Islet precursor cell (in vitro differentiated cells): ENCODE data around the gene CLSTN2.

Experiments
- DNase-seq: peaks from one replicate; pipeline ENCODE4 v3.0.0-alpha.2; 2018

CLSTN2 gene

DNA sequence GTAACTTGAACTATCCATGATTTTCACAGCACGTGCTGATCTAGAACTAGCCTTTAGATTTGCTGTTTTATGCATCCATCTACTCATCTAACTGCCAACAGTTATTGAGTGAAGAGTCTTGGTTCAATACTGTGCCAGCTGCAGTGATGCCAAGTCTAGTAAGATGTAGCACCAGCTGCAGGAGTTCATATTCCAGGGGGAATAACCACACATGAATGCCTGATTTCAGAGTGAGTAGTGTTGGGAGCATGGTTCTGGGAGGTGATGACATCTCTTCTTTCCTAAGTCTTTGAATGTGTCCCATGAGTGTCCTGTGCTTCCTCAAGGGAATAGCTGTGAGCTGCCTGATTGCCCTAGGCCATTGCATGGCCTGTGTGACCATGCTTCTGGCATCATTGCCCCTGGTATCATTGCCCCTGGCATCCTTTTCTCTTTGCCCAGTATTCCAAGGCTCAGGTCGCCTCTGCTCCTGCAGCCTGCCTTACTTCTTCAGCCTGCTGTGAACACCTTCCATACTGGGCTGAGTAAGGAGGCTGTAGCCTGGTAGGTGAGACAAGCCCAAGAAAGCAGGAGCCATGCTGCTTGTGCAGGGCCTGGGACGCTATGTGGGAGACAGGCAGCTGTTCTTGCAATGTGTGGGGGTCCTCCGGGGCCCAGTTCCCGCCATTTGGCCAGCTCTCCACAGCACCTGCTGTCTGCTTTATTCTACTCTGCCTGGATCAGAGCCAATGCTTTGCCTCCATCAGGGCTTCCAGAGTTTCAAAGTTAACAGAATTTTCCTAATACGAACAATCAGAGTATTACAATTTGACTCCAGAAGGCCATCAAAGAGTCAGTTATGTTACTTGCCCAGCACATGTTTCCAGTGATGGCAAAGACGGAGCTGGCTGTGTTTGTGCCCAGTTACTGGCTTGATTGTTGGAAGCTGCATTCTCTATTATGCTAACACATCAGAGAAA is 73.2 kb downstream of the CLSTN2 start:
- DNase-seq, result peak; percentile 30

DNA sequence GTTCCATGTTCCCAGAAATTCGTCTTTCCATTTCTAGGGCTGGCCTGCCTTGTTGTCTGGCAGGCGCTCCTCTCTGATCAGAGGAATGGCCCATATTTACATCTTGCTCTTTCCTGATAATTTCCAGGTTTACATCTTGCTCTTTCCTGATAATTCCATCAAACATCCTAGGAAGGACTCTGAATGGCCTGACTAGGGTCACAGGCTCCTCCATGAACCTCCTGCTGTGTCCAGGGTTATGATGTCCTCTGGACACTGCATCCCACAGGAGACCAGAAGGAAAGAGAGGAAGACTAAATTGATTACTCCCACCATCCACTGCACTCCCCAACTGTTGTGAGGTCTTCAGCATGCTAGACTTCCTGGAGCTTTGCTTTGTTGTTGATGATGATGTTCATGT is 75.4 kb downstream of the CLSTN2 start:
- no peak for DNase-seq

DNA sequence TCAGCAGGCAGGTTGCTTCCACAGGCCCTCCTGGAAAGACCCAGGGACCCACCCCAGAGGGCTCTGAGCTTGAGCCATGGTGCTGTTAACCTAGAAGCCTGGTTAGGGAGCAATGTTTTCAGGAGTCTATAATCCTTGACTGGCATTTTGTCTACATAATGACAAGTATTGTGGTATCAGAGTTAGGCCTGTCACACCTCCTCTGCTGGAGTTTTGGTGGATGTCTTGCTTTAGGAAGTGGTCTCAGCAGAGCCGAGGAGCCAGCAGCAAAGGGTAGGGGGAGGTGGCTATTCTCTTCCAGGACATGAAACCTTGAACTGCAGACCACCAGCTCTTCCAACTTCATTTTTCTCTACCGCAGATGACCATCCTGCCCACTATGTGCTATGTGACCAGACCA is 76.1 kb downstream of the CLSTN2 start:
- DNase-seq, result peak; percentile 16

DNA sequence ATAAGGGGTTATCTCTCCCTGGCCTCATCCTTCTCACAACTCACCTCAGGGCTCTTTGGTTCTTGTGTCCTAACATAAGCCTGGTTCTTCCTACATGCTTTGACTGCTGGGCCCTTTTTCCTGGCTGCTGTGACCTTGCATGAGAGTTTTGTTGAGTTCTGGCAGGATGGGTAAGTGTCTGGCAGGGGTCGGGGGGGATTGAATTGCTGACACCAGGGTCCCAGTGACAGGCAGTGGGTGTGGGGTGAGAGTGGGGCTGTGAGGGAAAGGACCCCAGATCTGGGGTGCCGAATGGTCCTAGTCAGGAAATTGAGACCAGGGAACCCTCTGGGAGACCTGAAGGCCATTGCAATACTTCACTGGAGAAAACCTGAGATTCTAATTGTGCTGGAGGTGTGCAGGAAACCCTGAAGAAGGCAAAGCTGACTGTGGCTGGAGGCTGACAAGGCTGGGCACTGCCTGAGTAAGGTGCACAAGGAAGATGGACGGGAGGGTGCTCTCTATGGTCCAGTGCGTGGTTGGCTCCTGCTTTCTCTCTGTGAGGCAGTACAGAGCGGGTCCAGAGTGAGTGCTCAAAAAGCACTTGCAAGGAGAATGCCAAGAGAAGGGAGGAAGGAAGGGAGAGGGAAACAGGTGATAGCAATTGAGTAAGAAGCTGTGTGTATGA is 76.8 kb downstream of the CLSTN2 start:
- no peak for DNase-seq

DNA sequence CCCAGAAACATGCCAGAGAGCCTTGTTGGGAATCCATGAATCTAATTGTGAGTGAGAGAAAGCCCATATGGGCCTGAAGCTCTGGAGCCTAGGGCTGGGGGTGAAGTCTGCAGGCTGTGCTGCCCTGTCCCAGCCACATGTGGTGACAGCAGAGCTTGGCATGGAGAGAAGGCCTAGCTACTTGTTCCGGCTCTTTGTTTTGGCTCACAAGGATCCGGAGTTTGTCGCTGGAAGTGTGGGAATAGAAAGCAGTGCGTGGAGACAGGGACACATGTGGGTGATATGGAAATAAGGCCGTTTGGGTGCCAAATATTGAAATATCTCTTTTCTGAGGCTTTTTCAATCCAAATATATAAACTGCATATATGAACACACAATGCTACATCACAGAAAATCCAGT is 78.2 kb downstream of the CLSTN2 start:
- no peak for DNase-seq

DNA sequence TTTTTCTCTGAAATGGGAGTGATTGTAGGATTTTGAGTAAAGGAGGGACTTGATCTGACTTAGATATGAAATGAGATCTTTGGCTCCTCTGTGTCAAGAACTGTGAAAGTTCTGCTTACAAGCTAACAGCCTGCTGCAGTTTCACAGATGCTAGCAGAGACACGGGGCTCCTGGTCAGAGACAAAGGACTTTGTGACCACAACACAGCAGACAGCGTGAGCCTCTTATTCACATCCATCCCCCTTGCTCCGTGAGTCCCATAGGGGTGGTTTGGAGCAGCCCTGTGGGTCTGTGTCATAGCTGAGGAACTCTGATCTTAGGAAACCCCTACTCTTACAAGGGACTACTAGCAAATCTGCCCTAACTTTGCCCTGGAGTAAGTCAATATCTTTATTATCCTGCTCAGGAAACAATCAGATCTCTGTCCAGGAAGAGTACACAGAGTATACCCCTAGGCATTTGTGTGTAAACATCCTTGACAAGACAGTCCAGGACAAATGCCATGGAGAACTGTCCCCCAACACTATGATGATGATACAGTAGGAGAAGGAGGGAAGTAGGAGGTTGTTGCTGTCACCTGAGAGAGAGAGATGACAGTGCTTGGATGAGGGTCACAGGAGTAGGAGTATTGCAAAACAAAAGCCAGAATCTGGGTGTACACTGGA is 80.0 kb downstream of the CLSTN2 start:
- no peak for DNase-seq

DNA sequence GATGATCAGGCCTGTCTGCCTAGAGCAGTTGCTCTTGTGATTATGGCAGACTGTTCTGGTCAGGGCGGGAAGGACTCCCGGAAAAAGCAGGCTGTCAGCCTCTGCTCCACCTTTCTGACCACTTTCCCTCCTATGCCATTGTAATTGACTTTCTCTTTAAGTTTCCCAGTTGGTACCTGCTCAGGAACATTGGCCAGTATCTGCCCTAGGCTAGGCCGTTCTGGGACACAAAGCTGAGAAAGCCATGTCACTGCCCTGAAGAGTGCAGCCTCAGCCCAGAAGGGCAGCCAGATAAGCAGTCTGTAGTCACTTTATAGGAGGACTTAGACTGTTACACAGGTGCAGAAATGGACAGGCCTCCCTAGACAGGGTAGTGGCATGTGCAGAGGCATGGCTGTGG is 80.8 kb downstream of the CLSTN2 start:
- DNase-seq, result no peak

DNA sequence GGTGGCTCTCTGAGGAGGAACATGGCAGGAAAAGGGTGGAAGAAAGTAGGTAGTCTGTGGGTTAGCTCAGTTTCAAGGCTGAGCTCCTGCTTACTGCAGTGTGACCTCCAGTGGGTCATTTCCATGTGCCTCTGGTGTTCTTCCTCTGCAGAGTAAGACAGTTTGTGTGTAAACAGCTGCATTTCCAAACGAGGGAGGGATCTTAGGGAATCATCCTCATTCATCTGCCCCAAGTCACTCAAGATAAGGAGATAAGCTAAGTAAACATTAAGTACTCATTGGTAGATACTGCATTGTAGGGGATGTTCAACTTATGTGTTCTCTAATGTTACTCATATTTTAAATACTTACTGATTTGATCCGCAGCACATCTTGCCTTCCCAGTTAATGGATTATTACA is 83.6 kb downstream of the CLSTN2 start:
- DNase-seq, result no peak

DNA sequence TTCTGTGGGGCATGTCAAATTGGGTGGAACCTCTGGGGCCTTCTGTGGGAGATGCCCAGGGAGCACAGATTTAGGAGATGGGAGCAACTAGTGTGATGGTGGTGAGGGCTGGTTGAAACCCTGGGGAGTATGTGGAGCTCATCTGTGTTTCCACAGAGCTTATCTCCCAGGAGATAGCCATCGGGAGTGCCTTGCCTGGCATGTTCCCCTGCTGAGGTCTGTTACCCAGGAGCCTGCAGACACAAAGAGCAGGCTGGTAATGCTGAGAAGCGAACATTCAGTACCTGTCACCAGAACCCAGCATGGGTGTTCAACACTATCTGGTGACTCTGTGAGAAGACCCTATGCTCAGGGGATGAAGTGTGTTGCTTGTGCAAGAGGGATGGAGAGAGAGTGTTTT is 85.0 kb downstream of the CLSTN2 start:
- no peak for DNase-seq

DNA sequence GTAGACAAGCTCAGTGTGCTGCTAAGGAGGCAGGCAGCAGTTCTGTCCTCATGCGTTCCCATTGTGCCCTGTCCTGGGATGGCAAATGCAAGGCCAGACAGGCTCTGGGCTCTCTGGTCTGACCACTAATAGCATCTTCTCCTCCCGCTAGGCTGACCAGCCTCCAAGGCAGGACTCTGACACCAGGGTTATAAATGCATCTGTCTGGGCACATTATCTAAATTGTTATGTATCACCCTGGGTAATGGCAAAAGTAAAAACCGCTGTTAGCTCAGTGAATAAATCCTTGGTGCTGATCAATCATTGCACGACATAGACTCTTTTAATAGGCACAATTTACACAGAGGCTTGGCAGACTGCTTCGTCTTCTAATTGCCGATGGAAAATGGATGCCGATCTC is 85.6 kb downstream of the CLSTN2 start:
- no peak for DNase-seq

DNA sequence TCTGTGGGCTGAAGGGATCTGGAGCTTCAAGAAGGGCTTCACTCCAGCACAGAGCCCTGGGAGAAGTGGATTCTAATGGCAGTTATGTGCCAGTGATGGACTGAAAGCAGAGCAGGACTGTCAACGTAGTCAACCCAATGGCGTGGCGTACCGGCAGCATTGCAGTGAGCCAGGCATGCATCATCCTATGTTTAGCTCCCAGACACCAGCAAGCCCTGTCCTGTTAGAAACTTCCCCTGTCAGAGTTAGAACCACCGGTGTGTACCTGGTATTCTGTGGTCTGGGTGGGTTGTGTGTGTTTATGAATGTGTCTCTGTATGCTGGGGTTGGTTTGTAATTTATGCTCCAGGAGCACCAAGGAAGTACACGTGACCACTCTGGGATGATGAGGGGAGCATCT is 86.3 kb downstream of the CLSTN2 start:
- no peak for DNase-seq

DNA sequence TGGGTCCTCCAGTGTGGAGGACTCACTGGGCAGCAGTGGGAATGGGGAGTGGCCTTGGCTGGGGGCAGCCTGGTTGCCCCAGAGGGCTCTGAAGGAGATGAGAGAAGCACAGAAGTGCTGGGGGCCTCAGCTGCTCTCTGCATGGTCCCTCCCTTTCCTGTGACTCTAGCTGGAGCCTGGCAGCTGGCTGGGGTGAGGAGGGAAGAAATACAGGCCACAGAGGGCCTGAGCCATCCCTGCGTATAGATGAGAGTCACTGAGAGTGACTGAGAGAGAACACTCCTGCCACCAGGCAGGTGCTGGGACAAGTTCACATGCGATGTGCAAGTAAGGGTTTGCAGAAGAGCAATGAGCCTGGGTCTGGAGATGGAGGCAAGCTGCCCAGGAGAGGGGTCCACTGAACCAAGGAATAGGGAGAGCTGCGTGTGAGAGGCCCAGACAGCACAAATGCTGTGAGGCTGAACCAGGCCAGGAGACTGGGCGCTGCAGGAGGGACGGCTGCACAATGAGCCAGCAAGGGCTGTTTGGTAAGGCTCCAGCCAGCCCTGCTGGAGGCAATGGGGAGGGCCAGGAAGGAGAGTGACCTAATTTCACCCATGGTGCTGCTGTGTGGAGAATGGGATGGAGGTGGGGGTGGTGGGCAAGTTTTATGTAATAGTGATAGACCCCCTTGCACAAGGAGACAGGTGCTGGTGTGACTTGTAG is 87.2 kb downstream of the CLSTN2 start:
- DNase-seq, result no peak

DNA sequence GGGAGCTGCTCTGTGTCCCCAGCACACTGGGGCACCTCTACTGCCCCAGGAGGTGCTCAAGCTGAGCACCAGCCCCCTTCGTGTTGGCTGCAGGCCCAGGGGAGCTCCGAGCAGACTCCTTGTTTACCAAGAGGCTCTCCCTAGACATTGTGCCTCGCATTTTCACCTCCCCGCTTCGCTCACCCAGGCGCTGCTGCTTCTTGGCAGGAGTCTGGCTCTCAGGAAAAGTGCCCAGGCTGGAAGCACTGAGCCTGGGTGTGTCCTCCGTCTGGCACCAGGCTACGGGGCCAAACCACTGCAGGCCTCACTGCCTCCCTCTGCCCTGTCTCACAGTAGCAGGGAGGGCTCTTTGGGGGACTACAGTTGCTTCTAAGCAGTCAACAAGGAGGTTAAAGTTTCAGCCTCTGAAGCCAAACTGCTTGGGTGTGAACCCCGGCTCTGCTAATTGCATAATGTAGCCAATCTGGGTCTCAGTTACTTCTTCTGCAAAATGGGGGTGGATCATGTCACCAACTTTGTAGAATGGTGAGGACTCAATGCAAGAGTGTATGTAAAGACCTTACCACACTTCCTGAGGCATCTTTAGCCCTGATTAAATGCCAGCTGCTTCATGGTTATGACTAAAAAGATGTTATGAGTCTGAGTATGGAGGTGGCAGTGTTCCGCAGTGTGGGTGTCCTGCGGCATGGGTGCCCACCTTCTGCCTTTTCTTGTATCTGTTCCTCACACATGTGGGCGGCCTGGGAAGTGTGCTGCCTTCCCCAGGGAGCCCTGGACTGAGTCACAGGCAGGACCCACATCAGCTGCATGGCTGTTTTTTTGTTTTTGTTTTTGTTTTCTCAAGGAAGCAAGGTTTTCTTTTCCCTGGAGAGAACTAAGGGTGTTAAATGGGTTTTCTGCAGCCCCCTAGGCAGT is 88.9 kb downstream of the CLSTN2 start:
- DNase-seq, result no peak

DNA sequence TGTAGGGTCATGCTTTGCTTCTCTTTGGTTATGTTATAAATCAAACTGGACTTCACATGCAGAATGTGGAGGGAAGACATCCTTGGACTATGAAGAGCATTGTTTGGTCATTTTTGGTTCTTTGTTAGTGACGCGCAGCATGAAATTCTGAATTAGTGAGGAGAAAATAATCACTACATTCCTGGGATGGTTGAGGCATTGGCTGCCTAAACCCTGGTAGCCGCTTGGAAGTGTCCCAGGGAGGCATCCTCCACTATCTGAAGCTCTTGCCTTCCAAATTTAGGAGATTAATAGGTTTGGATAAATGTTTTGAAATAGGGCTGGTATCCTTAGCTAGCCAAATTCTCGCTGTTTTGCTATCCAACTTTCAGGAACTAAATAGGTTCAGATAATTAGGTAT is 96.2 kb downstream of the CLSTN2 start:
- DNase-seq, result no peak

DNA sequence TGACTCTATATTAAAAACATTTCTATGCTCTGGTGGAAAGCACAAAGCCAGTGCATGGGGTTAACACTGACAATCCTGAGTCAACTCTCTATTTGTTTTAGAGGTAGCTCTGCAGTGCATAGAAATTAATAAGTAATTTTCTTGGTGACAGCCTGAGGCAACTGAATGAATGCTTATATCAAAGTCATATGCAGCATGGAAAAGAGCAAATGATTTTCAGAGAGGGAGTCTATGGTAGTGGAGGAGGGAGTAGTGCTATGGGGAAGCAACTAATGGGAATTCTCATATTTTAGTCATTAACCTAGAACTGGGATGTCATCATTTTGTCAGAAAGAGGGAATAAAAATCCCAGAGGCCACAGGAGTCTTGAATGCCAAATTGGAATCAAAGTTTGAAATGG is 99.1 kb downstream of the CLSTN2 start:
- no peak for DNase-seq

DNA sequence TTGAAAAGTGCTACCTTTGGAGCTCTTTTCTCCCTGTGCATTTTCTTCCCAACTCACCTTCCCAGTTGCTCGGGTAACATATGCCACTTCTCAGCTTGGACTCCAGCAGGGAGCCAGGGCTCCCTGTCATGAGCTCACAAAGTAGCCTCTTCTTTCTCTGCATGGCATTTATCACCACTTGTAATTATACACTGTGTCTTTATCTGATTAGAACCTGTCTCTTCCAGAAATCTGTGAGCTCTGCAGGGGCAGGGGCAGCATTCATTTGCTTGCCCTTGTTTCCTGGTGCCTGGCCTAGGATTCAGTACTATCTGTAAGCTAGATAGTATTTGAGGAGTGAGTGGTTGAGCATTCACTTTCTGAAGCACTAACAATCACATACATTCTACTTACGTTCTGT is 100.9 kb downstream of the CLSTN2 start:
- DNase-seq, result no peak

DNA sequence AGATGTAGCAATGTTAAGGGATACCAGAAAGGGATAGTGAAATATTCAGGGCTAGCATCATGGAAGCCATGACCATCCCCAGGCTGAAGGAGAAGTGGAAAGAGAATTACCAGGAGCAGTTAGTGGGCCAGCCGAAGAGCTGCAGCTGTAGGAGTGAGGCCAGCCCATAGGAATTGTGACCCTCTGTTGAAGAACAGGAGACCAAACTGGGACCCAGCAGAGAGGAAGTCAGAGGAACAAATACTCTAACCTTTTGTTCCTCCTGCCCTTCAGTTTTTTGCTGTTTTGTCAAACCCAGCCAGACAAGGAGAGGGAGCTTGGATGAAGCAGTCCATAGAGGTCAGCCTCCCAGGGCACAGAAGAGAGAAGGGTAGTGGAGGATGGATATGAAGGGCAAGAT is 115.4 kb downstream of the CLSTN2 start:
- no peak for DNase-seq

DNA sequence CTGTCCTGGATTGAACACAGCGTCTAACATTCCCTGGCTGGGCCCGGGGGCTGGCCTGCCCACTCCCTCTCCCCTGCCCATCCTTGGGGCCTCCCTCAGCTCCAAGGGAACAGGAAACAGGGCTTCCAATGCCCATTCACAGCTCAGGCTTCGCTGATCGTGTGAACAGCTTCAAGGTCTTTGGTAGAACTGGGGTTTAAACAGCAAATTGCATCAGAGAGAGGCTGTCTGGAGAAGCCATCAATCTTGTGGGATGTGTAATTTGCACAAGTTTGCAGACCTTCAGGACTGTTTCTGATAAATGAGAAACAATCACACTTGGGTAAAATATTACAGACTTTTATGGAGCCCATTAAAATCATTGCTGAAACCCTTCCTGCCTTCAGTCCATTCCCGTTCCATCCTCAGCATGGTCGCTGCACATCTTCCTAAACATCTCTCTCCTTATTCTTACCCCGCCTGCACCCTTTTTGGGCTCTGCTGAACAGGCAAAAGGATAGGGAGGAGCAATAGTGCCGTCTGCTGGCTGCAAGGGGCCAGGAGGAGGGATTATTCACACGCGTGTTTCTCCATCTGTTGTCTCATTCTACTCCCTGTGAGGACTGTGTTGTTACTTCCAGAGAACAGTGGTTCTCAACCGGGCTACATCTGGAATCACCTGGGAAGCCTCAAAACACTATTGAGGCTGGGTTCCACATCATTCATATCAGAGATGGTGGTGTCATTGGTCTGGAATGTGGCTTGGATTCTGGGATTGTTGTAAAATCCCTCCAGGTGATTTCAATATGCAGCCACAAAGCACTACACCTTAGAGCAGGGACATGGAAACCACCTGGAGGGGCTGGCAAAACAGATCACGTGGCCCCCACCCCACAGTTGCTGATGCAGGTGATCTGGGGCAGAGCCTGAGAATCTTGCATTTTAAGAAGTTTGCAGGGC is 116.3 kb downstream of the CLSTN2 start:
- no peak for DNase-seq

DNA sequence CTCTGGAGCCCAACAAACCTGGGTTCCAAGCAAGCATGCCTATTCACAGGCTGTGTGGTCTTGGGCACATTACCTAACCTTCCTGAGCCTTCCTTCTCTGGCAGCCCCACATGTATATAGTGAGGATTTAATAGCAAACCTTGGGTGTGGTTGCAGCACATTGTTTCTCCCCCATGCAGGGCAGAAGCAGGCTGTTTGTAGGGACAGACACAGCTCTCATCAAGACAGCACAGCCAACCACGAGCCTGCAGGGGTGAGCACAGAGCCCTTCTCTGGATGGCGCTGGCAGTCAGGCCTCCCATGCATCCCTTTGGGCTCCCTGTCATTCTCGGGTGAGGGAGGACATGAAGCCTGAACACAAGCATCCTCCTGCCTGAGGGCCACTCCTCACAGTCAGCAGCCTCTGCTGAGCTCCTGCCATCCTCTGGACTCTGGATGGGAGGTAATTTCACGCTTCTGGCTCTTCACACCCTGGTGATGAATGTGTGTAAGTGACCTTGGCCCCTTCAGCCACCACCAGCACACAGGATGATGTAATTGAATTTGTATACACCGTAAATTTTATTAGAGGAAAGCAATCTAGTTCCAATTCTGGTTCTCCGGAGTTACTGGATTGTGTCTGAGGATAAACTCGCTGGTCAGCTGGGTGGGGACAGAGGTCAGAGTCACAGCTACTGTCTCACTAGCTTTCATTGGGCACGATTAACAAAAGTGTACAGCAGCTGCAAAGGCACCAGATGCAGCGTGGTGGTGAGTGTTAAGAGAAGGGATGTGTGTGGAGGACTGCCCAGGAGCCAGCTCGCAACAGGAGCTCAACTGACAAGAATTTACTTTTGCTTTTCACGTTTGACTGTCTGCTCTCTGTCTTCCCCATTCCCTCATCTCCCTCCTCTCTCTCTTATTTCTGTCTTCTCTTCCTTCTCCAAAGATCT is 118.1 kb downstream of the CLSTN2 start:
- no peak for DNase-seq

DNA sequence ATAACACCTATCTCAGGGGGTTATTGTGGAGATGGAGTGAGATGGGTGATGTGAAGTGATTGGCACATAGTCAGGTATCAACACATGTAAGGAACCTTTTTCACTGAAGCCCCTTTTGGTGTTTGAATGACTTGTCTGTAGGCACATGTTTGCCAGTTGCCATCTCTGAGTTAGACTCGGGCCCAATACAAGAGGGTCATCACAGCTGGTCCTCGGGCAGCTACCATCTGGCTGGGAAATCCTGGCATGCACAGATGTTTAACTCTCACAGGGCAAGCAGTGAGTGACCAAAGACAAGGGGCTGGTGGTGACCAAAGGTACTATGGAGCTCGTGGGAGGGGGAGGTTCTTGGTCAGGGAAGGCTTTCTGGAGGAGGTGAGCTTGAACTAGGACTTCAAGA is 118.8 kb downstream of the CLSTN2 start:
- no peak for DNase-seq
